Gastroesophageal sphincter (tissue), 3 donors: ENCODE results near the gene COQ9.

Experiments used
- EP300 ChIP-seq: sonication (generic); formaldehyde crosslinking; IDR thresholded peaks from one replicate; pipeline ENCODE4 v1.6.1; 2017; ENCODE audit warnings: antibody characterized with exemption, mild to moderate bottlenecking
- POLR2A ChIP-seq, 2 donors: fragments of 450-650 bp; IDR thresholded peaks; one replicate each; pipeline ENCODE4 v1.6.1; 2017; ENCODE audit warnings: antibody characterized with exemption in 2 of 2, mild to moderate bottlenecking in 2 of 2, moderate library complexity in 1 of 2
- TF ChIP-seq, protein P1 (sequence below), 4 experiments: fragments of 200-600 bp in 2 of 4; fragments of 450-650 bp in 2 of 4; sonication (generic) in 1 of 4; IDR thresholded peaks; one replicate each; pipeline ENCODE4 v1.5.1; 2017 to 2019; ENCODE audit warnings: antibody characterized with exemption in 4 of 4, mild to moderate bottlenecking in 2 of 4, moderate library complexity in 2 of 4

DNA sequence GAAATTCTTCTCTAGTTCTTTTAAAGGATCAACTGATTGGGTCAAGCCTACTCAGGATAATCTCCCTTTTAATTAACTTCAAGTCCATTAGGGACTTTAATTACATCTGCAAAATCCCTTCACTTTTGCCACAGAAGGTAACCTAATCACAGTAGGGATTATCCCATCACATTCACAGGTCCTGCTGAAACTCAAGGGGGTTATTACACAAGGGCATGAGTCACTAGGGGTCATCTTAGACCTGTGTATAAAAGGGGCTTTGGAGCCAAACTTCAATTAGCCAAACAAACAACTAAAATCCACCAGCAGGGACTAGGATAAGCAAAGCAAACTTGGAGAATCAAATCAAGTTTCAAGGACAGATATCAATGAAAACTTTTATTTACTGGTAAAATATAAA lies 19.5 kb upstream of the COQ9 start:
- TF ChIP-seq, protein P1, sequence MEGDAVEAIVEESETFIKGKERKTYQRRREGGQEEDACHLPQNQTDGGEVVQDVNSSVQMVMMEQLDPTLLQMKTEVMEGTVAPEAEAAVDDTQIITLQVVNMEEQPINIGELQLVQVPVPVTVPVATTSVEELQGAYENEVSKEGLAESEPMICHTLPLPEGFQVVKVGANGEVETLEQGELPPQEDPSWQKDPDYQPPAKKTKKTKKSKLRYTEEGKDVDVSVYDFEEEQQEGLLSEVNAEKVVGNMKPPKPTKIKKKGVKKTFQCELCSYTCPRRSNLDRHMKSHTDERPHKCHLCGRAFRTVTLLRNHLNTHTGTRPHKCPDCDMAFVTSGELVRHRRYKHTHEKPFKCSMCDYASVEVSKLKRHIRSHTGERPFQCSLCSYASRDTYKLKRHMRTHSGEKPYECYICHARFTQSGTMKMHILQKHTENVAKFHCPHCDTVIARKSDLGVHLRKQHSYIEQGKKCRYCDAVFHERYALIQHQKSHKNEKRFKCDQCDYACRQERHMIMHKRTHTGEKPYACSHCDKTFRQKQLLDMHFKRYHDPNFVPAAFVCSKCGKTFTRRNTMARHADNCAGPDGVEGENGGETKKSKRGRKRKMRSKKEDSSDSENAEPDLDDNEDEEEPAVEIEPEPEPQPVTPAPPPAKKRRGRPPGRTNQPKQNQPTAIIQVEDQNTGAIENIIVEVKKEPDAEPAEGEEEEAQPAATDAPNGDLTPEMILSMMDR (IDR thresholded peaks at IDR 0.05), result no peak
- TF ChIP-seq POLR2A (IDR thresholded peaks at IDR 0.05) (no peak), EP300 (no peak)
